Adipose tissue (tissue), 3 donors: ENCODE results near the gene TLR8. TPM values are rescaled to one million over a fixed set of nuclear protein-coding genes. Genes with fewer than 3 reads are reported as not detected.

Experiments
- H3K27ac ChIP-seq: one replicate; pipeline ENCODE4 v1.5.1; 2013; ENCODE audit warnings: low read depth, low read length
- WGBS, 3 donors: extraction: QIAGEN DNeasy Blood & Tissue Kit; methylation state at CpG; one replicate each; pipeline ENCODE4 v1.1.7; 2013; 5-methylcytosine and 5-hydroxymethylcytosine counted together
- polyA plus RNA-seq, 3 donors: library from polyadenylated mRNA; stranded (reverse); fragments of 200-250 nt; gene quantifications; one replicate each; pipeline ENCODE4 v1.2.3, GENCODE V29; 2013
- donor health status: healthy with polysubstance abuse.
- donor health status: Bipolar disorder and iron deficiency.
- donor health status: healthy.

The TLR8 gene
- polyA plus RNA-seq, 3 donors = 0.26 to 3.4 (median 2.0) TPM

GRCh38 chrX:12894074-12895030 is 12.1 kb upstream of the TLR8 start:
- whole genome bisulfite sequencing, 3 donors = 49 to 57% (median 56%) methylated on average over 12 of the region's 12 CpGs
- no peak overlapping the region for H3K27ac ChIP-seq

GRCh38 chrX:12895866-12896265 is 10.6 kb upstream of the TLR8 start:
- WGBS, 3 donors = 37 to 46% (median 46%) methylated on average over 2 of the region's 2 CpGs
- H3K27ac ChIP-seq = no peak overlapping the region

GRCh38 chrX:12896935-12897334 is 9.5 kb upstream of the TLR8 start:
- no peak overlapping the region for H3K27ac ChIP-seq
- 56 to 77% (median 66%) methylated on average over 4 of the region's 4 CpGs for WGBS, 3 donors

- no peak overlapping the region for H3K27ac ChIP-seq
- 86 to 92% (median 92%) methylated on average over 5 of the region's 5 CpGs for WGBS, 3 donors
Observed at GRCh38 chrX:12898073-12898472, 8.3 kb upstream of the TLR8 start.

- H3K27ac ChIP-seq = no peak overlapping the region
- WGBS, 3 donors = 43 to 70% (median 53%) methylated on average over 4 to 7 of the region's 7 CpGs
Observed at GRCh38 chrX:12899506-12899905, 6.9 kb upstream of the TLR8 start.

- WGBS, 3 donors = 12 to 15% (median 15%) methylated on average over 10 of the region's 10 CpGs
- no peak overlapping the region for H3K27ac ChIP-seq
Observed at GRCh38 chrX:12901486-12901885, 4.9 kb upstream of the TLR8 start.

- 49 to 63% (median 62%) methylated on average over 8 of the region's 8 CpGs for WGBS, 3 donors
- H3K27ac ChIP-seq = no peak overlapping the region
Observed at GRCh38 chrX:12903646-12904045, 2.8 kb upstream of the TLR8 start.

- no peak overlapping the region for H3K27ac ChIP-seq
- WGBS, 3 donors = 45 to 56% (median 46%) methylated on average over 10 of the region's 10 CpGs
Observed at GRCh38 chrX:12910423-12911121, 4.2 kb downstream of the TLR8 start.

GRCh38 chrX:12911122-12911470 is 4.7 kb downstream of the TLR8 start:
- WGBS, 3 donors = 48 to 81% (median 70%) methylated on average over 2 of the region's 2 CpGs
- H3K27ac ChIP-seq = no peak overlapping the region

GRCh38 chrX:12912791-12913482 is 6.5 kb downstream of the TLR8 start:
- no peak overlapping the region for H3K27ac ChIP-seq
- 70 to 83% (median 75%) methylated on average over 5 of the region's 5 CpGs for WGBS, 3 donors

- H3K27ac ChIP-seq = no peak overlapping the region
- WGBS, 3 donors = 75 to 83% (median 77%) methylated on average over 2 of the region's 2 CpGs
Observed at GRCh38 chrX:12917753-12918152, 11.3 kb downstream of the TLR8 start.

- WGBS, 3 donors = 57 to 79% (median 72%) methylated on average over 10 of the region's 10 CpGs
- no peak overlapping the region for H3K27ac ChIP-seq
Observed at GRCh38 chrX:12919051-12919450, 12.6 kb downstream of the TLR8 start.

- 73 to 86% (median 83%) methylated on average over 8 of the region's 8 CpGs for WGBS, 3 donors
- no peak overlapping the region for H3K27ac ChIP-seq
Observed at GRCh38 chrX:12919620-12920019, 13.2 kb downstream of the TLR8 start.

- no peak overlapping the region for H3K27ac ChIP-seq
- 68 to 78% (median 70%) methylated on average over 8 of the region's 8 CpGs for WGBS, 3 donors
Observed at GRCh38 chrX:12920990-12921389, 14.6 kb downstream of the TLR8 start.

GRCh38 chrX:12921886-12922598 is 15.6 kb downstream of the TLR8 start:
- 87 to 89% (median 89%) methylated on average over 10 of the region's 10 CpGs for WGBS, 3 donors
- H3K27ac ChIP-seq = no peak overlapping the region

- H3K27ac ChIP-seq = no peak overlapping the region
Observed at GRCh38 chrX:12922599-12922919, 16.1 kb downstream of the TLR8 start.

- H3K27ac ChIP-seq = no peak overlapping the region
- WGBS, 3 donors = 62 to 78% (median 72%) methylated on average over 4 of the region's 4 CpGs
Observed at GRCh38 chrX:12929701-12930100, 23.3 kb downstream of the TLR8 start.

GRCh38 chrX:12930150-12930549 is 23.7 kb downstream of the TLR8 start:
- no peak overlapping the region for H3K27ac ChIP-seq
- WGBS, 3 donors = 86 to 90% (median 88%) methylated on average over 2 of the region's 2 CpGs

GRCh38 chrX:12932244-12932643 is 25.8 kb downstream of the TLR8 start:
- whole genome bisulfite sequencing, 3 donors = 83 to 100% (median 86%) methylated on average over 1 of the region's 1 CpG

More at GRCh38 chrX:12932244-12932643, 25.8 kb downstream of the TLR8 start:
- H3K27ac ChIP-seq = no peak overlapping the region
